Activated CD8-positive, alpha-beta memory T cell treated with anti-CD3 and anti-CD28 coated beads, Interleukin-2, amount 10 ng/mL, durations not matched to agents 7 days and 5 days (primary cell): ENCODE data around the gene OPCML. TPM values are rescaled to one million over a fixed set of nuclear protein-coding genes. Genes with fewer than 3 reads are reported as not detected.

ENCODE experiments used
- ATAC-seq: fragments of 150-1000 bp; cut with Tn5 transposase; one replicate; pipeline ENCODE4 v1.10.0; 2021; ENCODE audit warnings: moderate library complexity
- CTCF ChIA-PET: fragments of 350-600 bp; sonication (Branson Sonifier 250); formaldehyde crosslinking; loops from one replicate; lab custom pipeline; 2021; ENCODE audit warnings: antibody characterized with exemption; lab: Charles Lee
- DNase-seq: peaks from one replicate; pipeline ENCODE4 v3.0.0-alpha.2; 2020
- H3K27ac Mint-ChIP-seq: one replicate; pipeline ENCODE4 v1.8.0; 2021; ENCODE audit warnings: mild to moderate bottlenecking, mixed read lengths
- H3K27me3 Mint-ChIP-seq: one replicate; pipeline ENCODE4 v1.8.0; 2021; ENCODE audit warnings: mixed read lengths
- H3K36me3 Mint-ChIP-seq: one replicate; pipeline ENCODE4 v1.8.0; 2021; ENCODE audit warnings: mild to moderate bottlenecking, mixed read lengths
- H3K4me1 Mint-ChIP-seq: one replicate; pipeline ENCODE4 v1.8.0; 2021; ENCODE audit warnings: mixed read lengths
- H3K4me3 Mint-ChIP-seq: one replicate; pipeline ENCODE4 v1.8.0; 2021; ENCODE audit warnings: mild to moderate bottlenecking, moderate library complexity, mixed read lengths
- H3K9me3 Mint-ChIP-seq: one replicate; pipeline ENCODE4 v1.8.0; 2022; ENCODE audit warnings: low read depth, mixed read lengths
- total RNA-seq, 2 experiments: library from RNA; stranded (reverse); gene quantifications; one replicate each; pipeline ENCODE4 v1.2.3, GENCODE V29; 2021

Gene OPCML
- total RNA-seq, 2 experiments from 2014 or later = not detected

GRCh38 chr11:132644520-132645239 lies 887.6 kb downstream of the OPCML start:
- peaks cover 11% of the 10 kb centered on the region for H3K4me1 Mint-ChIP-seq
- DNase-seq (no peak), ATAC-seq (no peak)
- no peaks in the 10 kb centered on the region for H3K36me3 Mint-ChIP-seq
- H3K4me3 Mint-ChIP-seq = no peak overlapping the region
- no peaks in the 10 kb centered on the region for H3K27me3 Mint-ChIP-seq
- no peaks in the 10 kb centered on the region for H3K9me3 Mint-ChIP-seq
- CTCF ChIA-PET = no interaction called here
- no peak overlapping the region for H3K27ac Mint-ChIP-seq

- no peak for ATAC-seq
- H3K27me3 Mint-ChIP-seq = no peaks in the 10 kb centered on the region
- H3K4me3 Mint-ChIP-seq = no peak overlapping the region
- H3K27ac Mint-ChIP-seq = no peak overlapping the region
- peaks cover 11% of the 10 kb centered on the region for H3K4me1 Mint-ChIP-seq
- no peaks in the 10 kb centered on the region for H3K36me3 Mint-ChIP-seq
- no peaks in the 10 kb centered on the region for H3K9me3 Mint-ChIP-seq
- DNase-seq = no peak
- CTCF ChIA-PET = no interaction called here
Measured at GRCh38 chr11:132643239-132643638, 889.1 kb downstream of the OPCML start.

- no peak overlapping the region for H3K27ac Mint-ChIP-seq
- peaks cover 11% of the 10 kb centered on the region for H3K4me1 Mint-ChIP-seq
- DNase-seq = no peak
- H3K36me3 Mint-ChIP-seq = no peaks in the 10 kb centered on the region
- no peaks in the 10 kb centered on the region for H3K27me3 Mint-ChIP-seq
- ATAC-seq = no peak
- CTCF ChIA-PET = no interaction called here
- H3K4me3 Mint-ChIP-seq = no peak overlapping the region
- no peaks in the 10 kb centered on the region for H3K9me3 Mint-ChIP-seq
Measured at GRCh38 chr11:132640952-132641351, 891.3 kb downstream of the OPCML start.

DNA sequence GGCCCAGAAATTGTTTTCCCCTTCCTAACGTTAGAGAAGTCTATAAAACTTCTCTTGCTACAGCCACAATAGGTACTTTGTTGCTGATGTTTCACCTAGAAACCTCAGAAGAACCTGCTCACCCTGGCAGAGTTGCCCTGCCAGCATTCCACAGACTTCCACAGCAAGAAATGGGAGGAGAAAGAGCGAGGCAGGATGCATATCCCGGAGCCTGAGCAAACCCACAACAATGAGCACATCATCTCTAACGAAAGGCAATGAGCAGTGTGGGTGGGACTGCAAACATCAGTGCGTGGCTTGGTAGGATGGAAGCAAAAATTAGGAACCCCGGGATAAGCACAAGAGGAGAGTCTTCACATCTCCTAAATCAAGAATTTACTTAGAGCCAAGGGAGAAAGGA lies 892.3 kb downstream of the OPCML start:
- DNase-seq (no peak), ATAC-seq (no peak)
- H3K27me3 Mint-ChIP-seq = no peaks in the 10 kb centered on the region
- H3K36me3 Mint-ChIP-seq = no peaks in the 10 kb centered on the region
- CTCF ChIA-PET = no interaction called here
- H3K9me3 Mint-ChIP-seq = no peaks in the 10 kb centered on the region
- no peak overlapping the region for H3K4me3 Mint-ChIP-seq
- H3K27ac Mint-ChIP-seq = no peak overlapping the region
- peaks cover 11% of the 10 kb centered on the region for H3K4me1 Mint-ChIP-seq

- Mint-ChIP-seq H3K9me3 (no peaks in the 10 kb centered on the region), H3K36me3 (no peaks in the 10 kb centered on the region), H3K27ac (no peak overlapping the region), H3K4me1 (peaks cover 11% of the 10 kb centered on the region), H3K27me3 (no peaks in the 10 kb centered on the region), H3K4me3 (no peak overlapping the region)
- DNase-seq = no peak
- CTCF ChIA-PET = no interaction called here
- no peak for ATAC-seq
Measured at GRCh38 chr11:132639403-132639802, 892.9 kb downstream of the OPCML start.

- ATAC-seq (no peak), DNase-seq (no peak)
- CTCF ChIA-PET = no interaction called here
- no peak overlapping the region for H3K27ac Mint-ChIP-seq
- H3K27me3 Mint-ChIP-seq = no peaks in the 10 kb centered on the region
- no peak overlapping the region for H3K4me3 Mint-ChIP-seq
- no peaks in the 10 kb centered on the region for H3K9me3 Mint-ChIP-seq
- H3K36me3 Mint-ChIP-seq = no peaks in the 10 kb centered on the region
- H3K4me1 Mint-ChIP-seq = peaks cover 11% of the 10 kb centered on the region
Measured at GRCh38 chr11:132638423-132638822, 893.9 kb downstream of the OPCML start.

GRCh38 chr11:132636523-132636922 lies 895.8 kb downstream of the OPCML start:
- no peaks in the 10 kb centered on the region for H3K36me3 Mint-ChIP-seq

GRCh38 chr11:132632641-132633124 lies 899.6 kb downstream of the OPCML start:
- no peaks in the 10 kb centered on the region for H3K4me1 Mint-ChIP-seq
- H3K27me3 Mint-ChIP-seq = no peaks in the 10 kb centered on the region
- ATAC-seq (no peak), DNase-seq (no peak)
- no peaks in the 10 kb centered on the region for H3K9me3 Mint-ChIP-seq
- CTCF ChIA-PET = interaction anchor here (0.7 kb wide), 1 partner anchor 13 kb away, joined by 4 read pairs; no protein-coding TSS in a partner anchor
- H3K4me3 Mint-ChIP-seq = no peak overlapping the region
- H3K27ac Mint-ChIP-seq = no peak overlapping the region
- no peaks in the 10 kb centered on the region for H3K36me3 Mint-ChIP-seq

More at GRCh38 chr11:132636523-132636922, 895.8 kb downstream of the OPCML start:
- DNase-seq = no peak
- ATAC-seq = no peak
- Mint-ChIP-seq H3K4me3 (no peak overlapping the region), H3K4me1 (peaks cover 11% of the 10 kb centered on the region), H3K27ac (no peak overlapping the region), H3K27me3 (no peaks in the 10 kb centered on the region), H3K9me3 (no peaks in the 10 kb centered on the region)
- CTCF ChIA-PET = no interaction called here

DNA sequence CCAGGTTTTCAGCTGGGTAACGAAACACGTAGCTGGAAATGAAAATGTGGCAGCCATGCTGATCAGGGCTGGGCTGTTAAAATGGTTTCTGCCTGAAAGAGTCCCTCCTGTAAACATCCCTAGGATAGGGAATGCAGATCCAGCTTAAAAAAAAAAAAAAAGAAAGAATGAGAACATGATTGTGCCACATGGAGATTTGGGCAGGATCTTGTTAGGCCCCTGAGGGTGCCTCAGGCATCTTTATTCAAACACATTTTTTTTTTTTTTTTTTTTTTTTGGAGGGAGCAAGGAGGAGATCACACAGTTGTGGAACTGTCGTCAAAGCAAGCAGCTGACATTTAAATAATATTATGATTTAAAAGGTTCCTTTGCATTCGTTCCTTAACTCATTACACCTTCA lies 900.3 kb downstream of the OPCML start:
- no peak for DNase-seq
- H3K4me1 Mint-ChIP-seq = no peaks in the 10 kb centered on the region
- no peak overlapping the region for H3K4me3 Mint-ChIP-seq
- H3K36me3 Mint-ChIP-seq = no peaks in the 10 kb centered on the region
- H3K27ac Mint-ChIP-seq = no peak overlapping the region
- CTCF ChIA-PET = interaction anchor here (0.7 kb wide), 1 partner anchor 14 kb away, joined by 4 read pairs; no protein-coding TSS in a partner anchor
- no peaks in the 10 kb centered on the region for H3K9me3 Mint-ChIP-seq
- no peaks in the 10 kb centered on the region for H3K27me3 Mint-ChIP-seq
- ATAC-seq = no peak

DNA sequence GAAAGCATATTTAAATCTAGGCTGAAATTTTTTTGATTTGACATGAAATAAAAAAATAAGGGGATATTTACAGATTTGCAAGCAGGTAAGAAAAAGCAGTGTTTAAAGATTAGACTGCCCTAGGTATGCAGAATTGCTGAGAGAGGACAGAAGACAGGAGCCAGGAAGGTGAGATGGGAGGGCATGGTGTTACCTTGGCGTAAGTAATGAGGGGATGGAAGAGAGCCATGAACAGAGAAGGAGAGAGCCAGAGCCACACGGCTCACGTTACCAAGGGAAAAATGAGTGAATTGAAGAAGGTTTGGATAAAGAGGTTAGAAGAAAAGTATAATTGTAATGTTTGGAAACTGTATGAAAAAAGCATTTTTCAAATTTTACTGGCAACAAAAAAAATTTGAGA lies 904.3 kb downstream of the OPCML start:
- no peak overlapping the region for H3K4me3 Mint-ChIP-seq
- no peaks in the 10 kb centered on the region for H3K27me3 Mint-ChIP-seq
- ATAC-seq = no peak
- CTCF ChIA-PET = no interaction called here
- no peak overlapping the region for H3K27ac Mint-ChIP-seq
- no peak for DNase-seq
- H3K9me3 Mint-ChIP-seq = no peaks in the 10 kb centered on the region
- no peaks in the 10 kb centered on the region for H3K4me1 Mint-ChIP-seq
- no peaks in the 10 kb centered on the region for H3K36me3 Mint-ChIP-seq

DNA sequence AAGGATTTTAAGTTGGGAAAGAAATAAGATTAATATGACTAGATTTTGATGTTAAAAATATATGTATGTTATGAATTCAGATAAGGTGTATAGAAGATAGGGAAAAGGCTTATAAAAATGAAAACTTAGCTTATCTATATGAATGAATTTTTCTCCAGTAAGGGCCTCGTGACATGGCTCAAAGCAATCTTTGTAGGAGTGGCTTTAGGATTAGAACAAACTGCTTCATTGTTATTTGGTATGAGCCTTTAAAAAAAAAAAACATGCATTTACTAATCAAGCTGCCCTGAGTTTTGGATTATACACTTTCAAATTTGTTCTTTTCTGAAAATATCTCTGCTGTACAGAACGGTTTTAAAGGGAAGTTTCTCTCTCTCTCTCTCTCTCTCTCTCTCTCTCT lies 905.9 kb downstream of the OPCML start:
- ATAC-seq (no peak), DNase-seq (no peak)
- Mint-ChIP-seq H3K9me3 (no peaks in the 10 kb centered on the region), H3K4me1 (no peaks in the 10 kb centered on the region), H3K27ac (no peak overlapping the region), H3K27me3 (no peaks in the 10 kb centered on the region), H3K36me3 (no peaks in the 10 kb centered on the region), H3K4me3 (no peak overlapping the region)
- CTCF ChIA-PET = interaction anchor here (1.3 kb wide), 1 partner anchor 16 kb away, joined by 3 read pairs; no protein-coding TSS in a partner anchor

- no peaks in the 10 kb centered on the region for H3K4me1 Mint-ChIP-seq
- no peaks in the 10 kb centered on the region for H3K27me3 Mint-ChIP-seq
- CTCF ChIA-PET = no interaction called here
Measured at GRCh38 chr11:132623511-132623910, 908.8 kb downstream of the OPCML start.

DNA sequence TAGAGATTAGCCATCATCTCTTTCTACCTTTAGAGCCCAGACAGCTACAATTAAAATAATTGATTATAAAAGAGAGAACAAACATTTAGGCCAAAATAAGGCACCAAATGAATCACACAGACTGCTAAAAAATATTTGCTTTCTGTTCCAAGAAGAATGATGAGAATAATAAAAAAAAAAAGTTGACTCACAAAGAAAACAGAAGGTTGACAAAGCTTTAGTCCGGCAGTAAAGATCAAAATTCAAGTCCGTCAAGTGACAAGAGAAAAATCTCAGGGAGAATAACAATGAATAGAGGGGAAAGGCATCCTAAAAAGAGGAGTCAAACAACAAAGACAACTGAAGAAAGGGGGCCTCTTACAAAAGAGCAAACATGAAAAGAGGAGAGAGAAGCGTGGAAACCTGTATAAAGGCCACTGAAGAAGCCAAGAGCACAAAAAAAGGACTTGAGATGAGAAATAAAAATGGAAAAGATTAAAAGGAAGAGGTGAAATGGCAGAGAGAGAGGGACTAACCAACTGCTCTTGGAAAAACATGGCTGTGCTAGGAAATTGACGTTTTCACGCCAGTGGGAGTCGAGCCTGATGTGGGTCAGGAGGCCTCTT lies 910.2 kb downstream of the OPCML start:
- Mint-ChIP-seq H3K4me3 (no peak overlapping the region), H3K36me3 (no peaks in the 10 kb centered on the region), H3K27ac (no peak overlapping the region), H3K9me3 (no peaks in the 10 kb centered on the region), H3K27me3 (no peaks in the 10 kb centered on the region), H3K4me1 (no peaks in the 10 kb centered on the region)
- DNase-seq = no peak
- CTCF ChIA-PET = no interaction called here
- ATAC-seq = no peak

More at GRCh38 chr11:132623511-132623910, 908.8 kb downstream of the OPCML start:
- DNase-seq (no peak), ATAC-seq (no peak)
- Mint-ChIP-seq H3K36me3 (no peaks in the 10 kb centered on the region), H3K4me3 (no peak overlapping the region), H3K27ac (no peak overlapping the region), H3K9me3 (no peaks in the 10 kb centered on the region)

DNA sequence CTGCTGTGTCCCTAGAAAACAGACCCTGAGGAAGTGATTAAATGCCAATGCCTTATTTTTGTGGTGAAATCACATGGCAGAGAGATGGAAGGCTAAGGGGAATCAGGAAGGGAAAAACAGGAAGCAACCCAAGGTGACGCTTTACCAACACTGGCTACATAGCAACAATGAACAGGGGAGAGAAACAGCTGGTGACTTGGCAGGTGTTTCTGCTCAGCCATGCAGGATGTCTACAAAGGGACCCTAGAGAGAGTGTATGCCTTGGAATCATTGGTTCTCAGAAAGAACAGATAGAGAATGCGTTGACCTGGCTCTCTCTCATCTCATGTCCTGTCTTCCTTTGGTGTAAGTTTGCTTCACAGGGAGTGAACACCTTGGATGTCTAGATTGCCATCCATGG lies 911.9 kb downstream of the OPCML start:
- H3K4me3 Mint-ChIP-seq = no peak overlapping the region
- H3K27ac Mint-ChIP-seq = no peak overlapping the region
- H3K27me3 Mint-ChIP-seq = no peaks in the 10 kb centered on the region

More for the DNA sequence above, 911.9 kb downstream of the OPCML start:
- DNase-seq (no peak), ATAC-seq (no peak)
- no peaks in the 10 kb centered on the region for H3K4me1 Mint-ChIP-seq
- H3K9me3 Mint-ChIP-seq = no peaks in the 10 kb centered on the region
- H3K36me3 Mint-ChIP-seq = no peaks in the 10 kb centered on the region
- CTCF ChIA-PET = no interaction called here
